Activated CD8-positive, alpha-beta T cell treated with anti-CD3 and anti-CD28 coated beads for 36 hours (primary cell): ENCODE data around the gene UBE2QL1. TPM values are rescaled to one million over a fixed set of nuclear protein-coding genes. Genes with fewer than 3 reads are reported as not detected.

Source experiments
- ATAC-seq: fragments of 200-7000 bp; cut with Tn5 transposase; one replicate; pipeline ENCODE4 v1.10.0; 2021; ENCODE audit warnings: mild to moderate bottlenecking, moderate library complexity
- CTCF ChIA-PET: fragments of 350-600 bp; sonication (Branson Sonifier 250); formaldehyde crosslinking; loops from one replicate; lab custom pipeline; 2021; ENCODE audit warnings: antibody characterized with exemption; lab: Charles Lee
- POLR2A ChIA-PET: fragments of 350-600 bp; sonication (Branson Sonifier 250); formaldehyde crosslinking; loops from one replicate; lab custom pipeline; 2021; ENCODE audit warnings: antibody characterized with exemption; lab: Charles Lee
- DNase-seq: peaks from one replicate; pipeline ENCODE4 v3.0.0-alpha.2; 2020
- H3K27ac Mint-ChIP-seq: one replicate; pipeline ENCODE4 v1.8.0; 2021; ENCODE audit warnings: mild to moderate bottlenecking, mixed read lengths
- H3K27me3 Mint-ChIP-seq: one replicate; pipeline ENCODE4 v1.8.0; 2021; ENCODE audit warnings: mixed read lengths
- H3K36me3 Mint-ChIP-seq: one replicate; pipeline ENCODE4 v1.8.0; 2021; ENCODE audit warnings: low read depth, mixed read lengths
- H3K4me1 Mint-ChIP-seq: one replicate; pipeline ENCODE4 v1.8.0; 2021; ENCODE audit warnings: low read depth, mixed read lengths
- H3K4me3 Mint-ChIP-seq: one replicate; pipeline ENCODE4 v1.8.0; 2021; ENCODE audit warnings: mild to moderate bottlenecking, moderate library complexity, mixed read lengths
- H3K9me3 Mint-ChIP-seq: one replicate; pipeline ENCODE4 v1.8.0; 2021; ENCODE audit warnings: mixed read lengths
- intact Hi-C: fragments of 100-400 bp; cut with micrococcal nuclease; formaldehyde crosslinking; loops from one replicate; pipeline ENCODE4 v1.10.0; 2022
- total RNA-seq, 2 experiments: library from RNA; stranded (reverse); gene quantifications; one replicate each; pipeline ENCODE4 v1.2.3, GENCODE V29; 2021
- TF ChIP-seq, protein P1 (sequence below): fragments of 200-600 bp; IDR thresholded peaks from one replicate; pipeline ENCODE4 v1.8.0; 2022; ENCODE audit warnings: antibody characterized with exemption, mild to moderate bottlenecking

Gene UBE2QL1
- total RNA-seq, 2 experiments from 2014 or later: not detected

DNA sequence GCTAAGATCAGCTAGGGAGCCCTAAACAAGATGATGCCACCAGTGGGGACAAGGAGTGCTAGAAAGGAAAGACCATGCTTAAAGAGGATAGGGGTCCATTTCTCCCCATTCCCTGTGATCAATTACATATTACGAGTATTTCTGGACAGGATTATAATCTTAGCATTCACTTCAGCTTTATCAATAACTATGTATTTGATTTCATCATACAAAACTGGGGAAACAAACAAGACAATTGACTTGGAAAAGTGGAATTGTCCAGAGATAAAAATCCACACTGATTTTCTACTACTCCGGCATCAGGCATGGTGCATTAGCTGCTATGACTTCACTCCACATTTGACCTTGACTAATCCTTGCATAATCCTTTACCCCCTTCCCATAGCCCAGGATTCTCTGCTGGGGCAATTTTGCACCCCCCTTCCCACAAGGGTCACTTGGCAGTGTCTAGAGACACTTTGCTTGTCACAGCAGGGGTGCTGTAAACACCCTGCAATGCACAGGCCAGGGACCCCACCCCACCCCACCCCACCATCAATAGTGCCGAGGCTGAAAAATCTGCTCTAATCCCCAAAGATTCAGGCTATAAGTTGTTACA lies 29.9 kb upstream of the UBE2QL1 start:
- no peak overlapping the region for H3K27ac Mint-ChIP-seq
- intact Hi-C loops: no loop called here
- DNase-seq (no peak), ATAC-seq (no peak)
- no peaks in the 10 kb centered on the region for H3K4me1 Mint-ChIP-seq
- no peaks in the 10 kb centered on the region for H3K9me3 Mint-ChIP-seq
- no peaks in the 10 kb centered on the region for H3K36me3 Mint-ChIP-seq
- H3K4me3 Mint-ChIP-seq: no peak overlapping the region
- ChIA-PET CTCF (no interaction called here), POLR2A (no interaction called here)
- TF ChIP-seq, protein P1, sequence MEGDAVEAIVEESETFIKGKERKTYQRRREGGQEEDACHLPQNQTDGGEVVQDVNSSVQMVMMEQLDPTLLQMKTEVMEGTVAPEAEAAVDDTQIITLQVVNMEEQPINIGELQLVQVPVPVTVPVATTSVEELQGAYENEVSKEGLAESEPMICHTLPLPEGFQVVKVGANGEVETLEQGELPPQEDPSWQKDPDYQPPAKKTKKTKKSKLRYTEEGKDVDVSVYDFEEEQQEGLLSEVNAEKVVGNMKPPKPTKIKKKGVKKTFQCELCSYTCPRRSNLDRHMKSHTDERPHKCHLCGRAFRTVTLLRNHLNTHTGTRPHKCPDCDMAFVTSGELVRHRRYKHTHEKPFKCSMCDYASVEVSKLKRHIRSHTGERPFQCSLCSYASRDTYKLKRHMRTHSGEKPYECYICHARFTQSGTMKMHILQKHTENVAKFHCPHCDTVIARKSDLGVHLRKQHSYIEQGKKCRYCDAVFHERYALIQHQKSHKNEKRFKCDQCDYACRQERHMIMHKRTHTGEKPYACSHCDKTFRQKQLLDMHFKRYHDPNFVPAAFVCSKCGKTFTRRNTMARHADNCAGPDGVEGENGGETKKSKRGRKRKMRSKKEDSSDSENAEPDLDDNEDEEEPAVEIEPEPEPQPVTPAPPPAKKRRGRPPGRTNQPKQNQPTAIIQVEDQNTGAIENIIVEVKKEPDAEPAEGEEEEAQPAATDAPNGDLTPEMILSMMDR: no peak
- H3K27me3 Mint-ChIP-seq: peaks cover 2% of the 10 kb centered on the region

DNA sequence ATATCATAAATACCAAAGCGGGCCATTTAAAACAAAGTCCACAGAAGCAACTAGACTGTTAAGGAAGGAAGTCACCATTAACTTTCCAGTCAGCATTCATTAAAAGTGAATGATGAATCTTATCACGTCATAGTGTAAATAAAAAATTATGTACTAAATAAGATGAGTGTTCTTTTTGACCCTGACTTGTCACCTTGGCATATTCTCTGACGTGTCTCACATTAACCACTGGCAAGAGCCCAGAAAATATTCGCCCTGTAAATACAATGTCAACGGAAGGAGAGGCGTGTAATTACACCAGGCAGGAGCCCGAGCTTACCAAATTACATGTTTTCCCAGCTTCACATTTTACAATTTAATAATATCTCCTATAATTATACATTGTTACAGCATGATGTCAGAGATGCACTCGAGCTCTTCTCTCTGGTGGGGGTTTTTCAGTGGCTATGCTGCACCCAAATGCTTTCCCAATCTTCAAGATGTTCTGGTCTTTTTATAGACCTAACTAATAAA lies 29.3 kb upstream of the UBE2QL1 start:
- intact Hi-C loops: no loop called here
- no peaks in the 10 kb centered on the region for H3K9me3 Mint-ChIP-seq
- peaks cover 2% of the 10 kb centered on the region for H3K27me3 Mint-ChIP-seq
- no peak overlapping the region for H3K4me3 Mint-ChIP-seq
- H3K4me1 Mint-ChIP-seq: no peaks in the 10 kb centered on the region
- no peak overlapping the region for H3K27ac Mint-ChIP-seq
- CTCF ChIA-PET: no interaction called here
- H3K36me3 Mint-ChIP-seq: no peaks in the 10 kb centered on the region
- TF ChIP-seq, protein P1: no peak
- ATAC-seq (no peak), DNase-seq (no peak)
- POLR2A ChIA-PET: interaction anchor here (1.0 kb wide), 1 partner anchor 10 kb away, joined by 3 read pairs; no protein-coding TSS in a partner anchor

DNA sequence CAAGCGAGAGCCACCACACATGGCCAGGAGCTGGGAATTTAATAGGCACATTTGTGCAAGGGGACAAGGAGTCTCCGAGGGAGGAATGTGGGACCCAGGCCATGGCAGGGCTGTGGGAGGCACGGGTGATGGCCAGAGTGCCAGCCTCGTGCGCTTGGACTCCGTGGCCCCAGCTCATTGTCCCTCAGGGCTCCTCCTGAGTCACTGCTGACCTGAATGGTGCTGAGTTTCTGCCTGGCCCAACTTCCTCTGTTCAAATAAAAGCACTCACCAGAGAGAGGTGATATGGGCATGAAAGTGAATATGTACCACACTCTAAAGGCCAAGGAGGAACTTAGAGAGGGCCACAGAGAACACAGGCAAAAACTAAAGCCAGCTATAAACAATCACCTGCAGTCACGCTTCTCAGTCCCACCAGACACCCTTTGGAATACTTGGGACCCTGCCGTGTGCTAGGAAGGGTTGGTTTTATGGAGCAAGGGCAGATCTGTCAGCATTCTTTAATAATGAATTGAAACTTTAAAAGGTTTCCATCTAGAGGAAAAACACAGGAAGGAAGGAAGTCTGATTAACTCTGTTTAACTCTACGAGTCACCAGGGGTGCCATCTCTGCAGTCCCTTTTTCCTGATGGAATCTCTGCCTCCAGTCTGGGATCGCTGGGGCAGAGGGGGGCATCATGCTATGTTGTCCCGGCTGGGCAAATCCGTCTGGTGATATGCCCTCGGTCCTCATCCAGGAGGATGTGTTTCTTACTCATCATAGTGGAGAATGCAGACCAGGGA lies 25.1 kb upstream of the UBE2QL1 start:
- ChIA-PET CTCF (no interaction called here), POLR2A (no interaction called here)
- no peaks in the 10 kb centered on the region for H3K9me3 Mint-ChIP-seq
- ATAC-seq (no peak), DNase-seq (no peak)
- no peaks in the 10 kb centered on the region for H3K4me1 Mint-ChIP-seq
- H3K27me3 Mint-ChIP-seq: peaks cover 8% of the 10 kb centered on the region
- no peak overlapping the region for H3K27ac Mint-ChIP-seq
- no peak overlapping the region for H3K4me3 Mint-ChIP-seq
- intact Hi-C loops: no loop called here
- H3K36me3 Mint-ChIP-seq: no peaks in the 10 kb centered on the region
- TF ChIP-seq, protein P1: no peak

DNA sequence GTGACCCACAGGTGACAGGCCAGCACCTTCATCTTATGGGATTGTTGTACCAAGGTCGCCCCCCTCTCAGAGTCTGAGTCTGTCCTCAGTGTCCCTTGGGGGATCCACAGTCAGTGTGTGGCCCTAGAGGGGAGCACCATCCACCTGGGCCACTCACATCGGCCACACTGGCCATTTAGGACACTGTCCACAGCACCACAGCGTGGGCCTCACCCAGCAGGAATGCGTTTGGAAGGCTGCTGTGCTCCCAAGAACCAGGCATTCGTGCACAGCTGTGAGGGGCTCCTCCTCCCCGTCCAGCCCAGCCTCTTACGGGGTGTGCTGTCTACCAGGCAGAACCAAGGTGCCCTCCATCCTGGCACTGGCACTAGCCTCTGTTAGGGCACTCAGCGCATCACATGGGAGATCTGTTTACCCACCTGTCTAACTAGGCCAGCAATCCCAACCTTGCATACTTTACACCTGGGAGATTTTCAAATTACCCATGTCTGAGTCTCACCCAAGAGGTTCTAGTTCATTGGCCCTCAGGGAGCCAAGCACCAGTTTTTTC lies 24.5 kb upstream of the UBE2QL1 start:
- H3K27ac Mint-ChIP-seq: no peak overlapping the region
- ChIA-PET POLR2A (no interaction called here), CTCF (no interaction called here)
- ATAC-seq (no peak), DNase-seq (no peak)
- no peaks in the 10 kb centered on the region for H3K4me1 Mint-ChIP-seq
- no peaks in the 10 kb centered on the region for H3K36me3 Mint-ChIP-seq
- no peak overlapping the region for H3K4me3 Mint-ChIP-seq
- H3K27me3 Mint-ChIP-seq: peaks cover 12% of the 10 kb centered on the region
- intact Hi-C loops: no loop called here
- TF ChIP-seq, protein P1: no peak
- no peaks in the 10 kb centered on the region for H3K9me3 Mint-ChIP-seq

DNA sequence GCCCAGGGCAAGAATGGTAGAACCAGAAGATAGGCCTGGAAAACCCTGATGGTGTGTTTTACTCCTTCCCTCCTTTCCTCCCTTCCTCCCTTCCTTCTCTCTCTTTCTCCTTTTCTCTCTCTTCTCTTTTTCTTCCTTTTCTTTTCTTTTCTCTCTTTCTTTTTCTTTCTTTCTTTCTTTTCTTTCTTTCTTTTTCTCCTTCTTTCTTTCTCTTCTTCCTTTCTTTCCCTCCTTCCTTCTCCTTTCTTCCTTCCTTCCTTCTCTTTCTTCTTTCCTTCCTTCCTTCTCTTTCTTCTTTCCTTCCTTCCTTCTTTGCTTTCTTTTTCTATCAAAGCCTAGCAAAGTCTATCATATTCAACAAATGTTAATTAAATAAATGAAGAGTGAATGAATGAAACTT lies 24.0 kb upstream of the UBE2QL1 start:
- intact Hi-C loops: no loop called here
- no peaks in the 10 kb centered on the region for H3K9me3 Mint-ChIP-seq
- H3K27me3 Mint-ChIP-seq: peaks cover 13% of the 10 kb centered on the region
- no peak overlapping the region for H3K4me3 Mint-ChIP-seq
- CTCF ChIA-PET: no interaction called here
- H3K27ac Mint-ChIP-seq: no peak overlapping the region
- DNase-seq: no peak
- POLR2A ChIA-PET: no interaction called here
- H3K36me3 Mint-ChIP-seq: no peaks in the 10 kb centered on the region
- TF ChIP-seq, protein P1: no peak
- ATAC-seq: no peak
- H3K4me1 Mint-ChIP-seq: no peaks in the 10 kb centered on the region
